ENCODE measurements around the gene TRIP11. TPM values are rescaled to one million over a fixed set of nuclear protein-coding genes. Genes with fewer than 3 reads are reported as not detected.

Gene TRIP11
- total and polyA plus RNA-seq, 8 donors, result 3.5 to 135 (median 30.9) TPM

GRCh38 chr14:91987192-91987591, 52.7 kb downstream of the TRIP11 start:
- TF ChIP-seq POLR2AphosphoS5 (IDR thresholded peaks at IDR 0.05) (no peak), POLR2A (IDR thresholded peaks at IDR 0.05) (no peak), CTCF (IDR thresholded peaks at IDR 0.05) (no peak), EP300 (IDR thresholded peaks at IDR 0.05) (no peak)
- no peak for DNase-seq
- H3K9me3 ChIP-seq, result no peaks in the 10 kb centered on the region
- H3K4me1 ChIP-seq, result peaks cover 13 to 24% (median 20%) of the 10 kb centered on the region in 4 donors
- intact Hi-C loops (cut with DNase I; ENCODE audit: low total_unique reads), result no loop called here
- 88 to 94% (median 93%) methylated on average over 3 of the region's 3 CpGs for WGBS, 5 donors
- no peak overlapping the region for H3K4me3 ChIP-seq
- H3K27me3 ChIP-seq, result no peaks in the 10 kb centered on the region
- H3K27ac ChIP-seq, result peak overlapping the region in 1 of 5 donors; percentile 2
- peaks cover 15 to 81% (median 65%) of the 10 kb centered on the region in 4 donors for H3K36me3 ChIP-seq

- Histone ChIP-seq H3K4me3 (no peak overlapping the region), H3K9me3 (no peaks in the 10 kb centered on the region), H3K4me1 (peaks cover 13 to 27% (median 20%) of the 10 kb centered on the region in 4 donors), H3K27ac (peak overlapping the region in 2 of 5 donors; percentile 2 to 10), H3K36me3 (peaks cover 15 to 74% (median 50%) of the 10 kb centered on the region in 4 donors), H3K27me3 (no peaks in the 10 kb centered on the region)
- WGBS, 5 donors, result 10 to 30% (median 12%) methylated on average over 4 of the region's 4 CpGs
- intact Hi-C loops (cut with DNase I; ENCODE audit: low total_unique reads), result no loop called here
- no peak for TF ChIP-seq POLR2A (IDR thresholded peaks at IDR 0.05)
- TF ChIP-seq POLR2AphosphoS5 (IDR thresholded peaks at IDR 0.05), result no peak
- no peak for TF ChIP-seq CTCF (IDR thresholded peaks at IDR 0.05)
- TF ChIP-seq EP300 (IDR thresholded peaks at IDR 0.05), result no peak
- no peak for DNase-seq
Observed at GRCh38 chr14:91985521-91986255, 54.2 kb downstream of the TRIP11 start.

- peaks cover 15 to 67% (median 46%) of the 10 kb centered on the region in 4 donors for H3K36me3 ChIP-seq
- peak overlapping the region in 2 of 5 donors; percentile 2 to 10 for H3K27ac ChIP-seq
- peaks cover 17 to 34% (median 22%) of the 10 kb centered on the region in 4 donors for H3K4me1 ChIP-seq
- no peak overlapping the region for H3K4me3 ChIP-seq
- no peak for TF ChIP-seq EP300 (IDR thresholded peaks at IDR 0.05)
- TF ChIP-seq POLR2A (IDR thresholded peaks at IDR 0.05), result no peak
- no peak for TF ChIP-seq CTCF (IDR thresholded peaks at IDR 0.05)
- TF ChIP-seq POLR2AphosphoS5 (IDR thresholded peaks at IDR 0.05), result no peak
- DNase-seq, result peak in 1 of 2 donors; percentile 21
- no peaks in the 10 kb centered on the region for H3K27me3 ChIP-seq
- WGBS, 5 donors, result 56 to 94% (median 76%) methylated on average over 4 of the region's 4 CpGs
- intact Hi-C loops (cut with DNase I; ENCODE audit: low total_unique reads), result no loop called here
- no peaks in the 10 kb centered on the region for H3K9me3 ChIP-seq
Observed at GRCh38 chr14:91985008-91985407, 54.9 kb downstream of the TRIP11 start.

- Histone ChIP-seq H3K27ac (no peak overlapping the region), H3K4me1 (peaks cover 17 to 41% (median 22%) of the 10 kb centered on the region in 4 donors), H3K36me3 (peaks cover 15 to 57% (median 36%) of the 10 kb centered on the region in 4 donors), H3K4me3 (no peak overlapping the region), H3K27me3 (no peaks in the 10 kb centered on the region), H3K9me3 (no peaks in the 10 kb centered on the region)
- WGBS, 5 donors, result 58 to 86% (median 84%) methylated on average over 4 of the region's 4 CpGs
- no peak for DNase-seq
- TF ChIP-seq EP300 (IDR thresholded peaks at IDR 0.05) (no peak), CTCF (IDR thresholded peaks at IDR 0.05) (no peak), POLR2AphosphoS5 (IDR thresholded peaks at IDR 0.05) (no peak), POLR2A (IDR thresholded peaks at IDR 0.05) (no peak)
- intact Hi-C loops (cut with DNase I; ENCODE audit: low total_unique reads), result no loop called here
Observed at GRCh38 chr14:91983588-91983987, 56.3 kb downstream of the TRIP11 start.
